ENCODE measurements around the gene SUMO1. TPM values are rescaled to one million over a fixed set of nuclear protein-coding genes. Genes with fewer than 3 reads are reported as not detected.

The SUMO1 gene
- total and polyA plus RNA-seq, 2 donors (not counting 3 experiments of a cell fraction or from before 2014, with no cell fraction given), result 38.5 to 105 TPM

- Histone ChIP-seq H3K36me3 (ENCODE audit: control insufficient read depth in 2 of 2, extremely low read depth in 1 of 2, insufficient read depth in 2 of 2, low read length in 2 of 2) (no peaks in the 10 kb centered on the region), H3K9me1 (replicated peaks; ENCODE audit: control insufficient read depth, extremely low read depth, insufficient read depth, low read length) (no peaks in the 10 kb centered on the region), H3K9ac (replicated peaks; ENCODE audit: extremely low read depth, insufficient read depth, low read length) (no peak overlapping the region), H3K9me3 (replicated peaks; ENCODE audit: control insufficient read depth, insufficient read depth, low read length) (no peaks in the 10 kb centered on the region), H3K4me3 (replicated peaks in 1 of 3; ENCODE audit: insufficient read depth in 1 of 3, low read depth in 1 of 3, low read length in 3 of 3) (no peak overlapping the region), H2AFZ (ENCODE audit: low read depth, low read length) (no peak overlapping the region), H3K27me3 (ENCODE audit: control insufficient read depth in 2 of 2, insufficient read depth in 2 of 2, low read length in 2 of 2) (peaks cover 0 to 5% of the 10 kb centered on the region in 2 experiments), H3K27ac (ENCODE audit: insufficient read depth, low read depth, low read length) (no peak overlapping the region), H4K20me1 (replicated peaks; ENCODE audit: control insufficient read depth, extremely low read depth, insufficient read depth, low read length) (no peaks in the 10 kb centered on the region), H3K4me1 (ENCODE audit: control insufficient read depth, extremely low read depth, insufficient read depth, low read length) (no peaks in the 10 kb centered on the region), H3K79me2 (ENCODE audit: control insufficient read depth, insufficient read depth, low read length) (no peaks in the 10 kb centered on the region), H3K4me2 (ENCODE audit: insufficient read depth, low read length) (no peak overlapping the region)
- intact Hi-C loops (cut with micrococcal nuclease), result no loop called here
- DNase-seq (ENCODE audit: low read depth, low spot score) (no peak), FAIRE-seq (no peak)
- CTCF ChIA-PET, result interaction anchor here (4.1 kb wide), 1 partner anchor 17 kb away, joined by 15 read pairs; no protein-coding TSS in a partner anchor
- BruUV-seq (replicated peaks), result no TSS peak
- TF ChIP-seq MYC (IDR thresholded peaks at IDR 0.05; ENCODE audit: low read depth, low read length) (no peak), POLR2AphosphoS5 (IDR thresholded peaks at IDR 0.05; ENCODE audit: insufficient read depth, low read depth, low read length) (no peak), EZH2 (IDR thresholded peaks at IDR 0.05; ENCODE audit: borderline replicate concordance, low read depth, low read length, severe bottlenecking) (no peak), GATA2 (IDR thresholded peaks at IDR 0.05; ENCODE audit: insufficient read depth, insufficient read length, low read depth, low read length) (no peak), JUN (IDR thresholded peaks at IDR 0.05; ENCODE audit: borderline replicate concordance, insufficient read depth, insufficient read length, low read depth) (no peak), FOS (IDR thresholded peaks at IDR 0.05; ENCODE audit: borderline replicate concordance, insufficient read depth, low read length) (no peak), MAX (IDR thresholded peaks at IDR 0.05; ENCODE audit: insufficient read depth, insufficient read length) (no peak), POLR2A (IDR thresholded peaks at IDR 0.05; ENCODE audit: low read depth, low read length) (no peak)
- TF ChIP-seq, protein P1, sequence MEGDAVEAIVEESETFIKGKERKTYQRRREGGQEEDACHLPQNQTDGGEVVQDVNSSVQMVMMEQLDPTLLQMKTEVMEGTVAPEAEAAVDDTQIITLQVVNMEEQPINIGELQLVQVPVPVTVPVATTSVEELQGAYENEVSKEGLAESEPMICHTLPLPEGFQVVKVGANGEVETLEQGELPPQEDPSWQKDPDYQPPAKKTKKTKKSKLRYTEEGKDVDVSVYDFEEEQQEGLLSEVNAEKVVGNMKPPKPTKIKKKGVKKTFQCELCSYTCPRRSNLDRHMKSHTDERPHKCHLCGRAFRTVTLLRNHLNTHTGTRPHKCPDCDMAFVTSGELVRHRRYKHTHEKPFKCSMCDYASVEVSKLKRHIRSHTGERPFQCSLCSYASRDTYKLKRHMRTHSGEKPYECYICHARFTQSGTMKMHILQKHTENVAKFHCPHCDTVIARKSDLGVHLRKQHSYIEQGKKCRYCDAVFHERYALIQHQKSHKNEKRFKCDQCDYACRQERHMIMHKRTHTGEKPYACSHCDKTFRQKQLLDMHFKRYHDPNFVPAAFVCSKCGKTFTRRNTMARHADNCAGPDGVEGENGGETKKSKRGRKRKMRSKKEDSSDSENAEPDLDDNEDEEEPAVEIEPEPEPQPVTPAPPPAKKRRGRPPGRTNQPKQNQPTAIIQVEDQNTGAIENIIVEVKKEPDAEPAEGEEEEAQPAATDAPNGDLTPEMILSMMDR (IDR thresholded peaks at IDR 0.05; ENCODE audit: extremely low read depth in 1 of 2, insufficient read depth in 1 of 2, low read depth in 1 of 2, low read length in 2 of 2), result no peak
- dilution Hi-C loops (cut with MboI; ENCODE audit: extremely low pct_ligation_motif_present, low sequenced_read_pairs), result no loop called here
- POLR2A ChIA-PET, result no interaction called here
Measured at GRCh38 chr2:202161151-202161835, 77.1 kb downstream of the SUMO1 start.
